8988T (cell line): ENCODE data around the gene ZNF25.
"Not testable (repeated sequence)": the region's sequence is repeated elsewhere in the genome, so short reads cannot be mapped to it uniquely, and the experiment has no call there.

ENCODE experiments used
- DNase-seq: peaks from one replicate; pipeline ENCODE4 v3.0.0; 2011

ZNF25 gene

DNA sequence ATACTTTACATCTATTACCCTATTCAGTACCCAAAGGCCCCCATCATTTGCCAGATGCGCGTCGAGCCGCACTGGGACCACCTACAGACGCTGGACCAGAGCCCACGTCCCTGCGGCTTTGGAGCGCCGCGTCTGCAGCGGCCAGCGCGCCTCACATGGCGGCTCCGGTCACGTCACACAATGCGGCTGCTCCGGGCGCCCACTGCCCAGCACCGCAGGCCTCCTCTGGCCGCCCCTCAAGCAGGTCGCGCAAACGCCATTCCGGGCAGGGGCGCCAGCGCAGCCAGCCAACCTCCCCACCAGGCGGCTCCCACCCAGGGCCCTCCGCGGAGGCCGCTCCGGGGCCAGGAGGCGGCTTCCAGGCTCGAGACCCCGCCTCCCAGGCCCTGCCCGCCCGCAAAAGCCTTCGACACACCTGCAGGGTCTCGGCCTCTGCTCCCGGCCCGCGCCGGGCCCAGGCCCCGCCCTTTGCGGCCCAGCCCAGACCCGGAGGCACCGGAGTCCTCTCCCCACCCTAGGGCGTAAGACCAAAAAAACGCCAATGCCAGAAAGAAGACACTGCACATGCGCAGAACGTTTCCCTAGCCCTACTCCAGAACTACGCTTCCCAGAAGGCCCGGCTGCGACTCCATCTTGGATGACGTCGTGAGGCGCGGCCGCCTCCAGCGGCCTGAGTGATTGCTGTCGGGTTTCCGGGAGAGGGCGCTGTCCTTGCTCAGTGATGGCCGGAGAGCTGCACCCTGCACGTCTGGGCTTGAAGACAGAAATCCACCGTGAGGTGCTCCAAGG lies at the start of gene ZNF25:
Gene ZNF25 (minus strand): TSS at position 557 of the 789 bp plus-strand sequence. CDS start 4,925 bp downstream, outside the sequence.
- peak; percentile 79 for DNase-seq

DNA sequence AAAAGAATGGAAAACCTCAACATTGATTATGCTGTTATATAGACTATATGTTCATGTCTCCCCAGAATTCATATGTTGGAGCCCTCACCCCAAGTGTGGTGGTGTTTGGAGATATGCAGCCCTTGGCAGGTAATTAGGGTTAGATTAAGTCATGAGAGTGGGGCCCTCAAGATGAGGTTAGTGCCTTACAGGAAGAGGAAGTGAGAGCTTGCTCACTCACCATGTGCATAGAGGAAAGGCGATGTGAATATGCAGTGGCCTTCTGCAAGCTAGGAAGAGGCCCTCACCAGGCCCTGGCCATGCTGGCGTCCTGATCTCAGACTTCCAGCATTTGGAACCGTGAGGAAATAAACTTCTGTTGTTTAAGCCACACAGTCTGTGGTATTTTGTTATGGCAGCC lies 48.8 kb upstream of the ZNF25 start:
- DNase-seq, result no peak

DNA sequence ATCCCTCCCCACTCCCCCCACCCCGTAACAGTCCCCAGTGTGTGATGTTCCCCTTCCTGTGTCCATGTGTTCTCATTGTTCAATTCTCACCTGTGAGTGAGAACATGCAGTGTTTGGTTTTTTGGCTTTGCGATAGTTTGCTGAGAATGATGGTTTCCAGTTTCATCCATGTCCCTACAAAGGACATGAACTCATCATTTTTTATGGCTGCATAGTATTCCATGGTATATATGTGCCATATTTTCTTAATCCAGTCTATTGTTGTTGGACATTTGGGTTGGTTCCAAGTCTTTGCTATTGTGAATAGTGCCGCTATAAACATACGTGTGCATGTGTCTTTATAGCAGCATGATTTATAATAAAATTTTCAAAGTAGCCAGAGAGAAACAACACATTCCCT lies 42.7 kb upstream of the ZNF25 start:
- DNase-seq, result not testable (repeated sequence)

DNA sequence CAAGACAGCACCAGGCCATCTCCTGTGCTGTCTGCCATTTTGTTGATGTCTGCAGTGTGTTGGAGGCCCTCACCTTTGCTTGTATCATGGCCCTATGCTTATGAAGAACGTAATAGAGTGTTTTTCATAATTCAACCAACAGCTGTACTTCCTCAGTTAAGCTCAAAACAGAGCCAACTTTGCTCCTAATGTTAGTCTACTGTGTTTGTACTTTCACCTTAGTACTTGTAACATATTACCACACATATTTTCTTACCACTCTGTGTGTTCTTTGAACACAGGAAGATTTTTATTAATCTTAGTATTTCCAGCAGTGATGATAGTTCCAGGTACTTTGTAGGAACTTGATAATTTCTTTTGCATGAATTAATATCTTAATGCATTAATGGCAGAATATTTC lies 39.9 kb upstream of the ZNF25 start:
- DNase-seq, result no peak

DNA sequence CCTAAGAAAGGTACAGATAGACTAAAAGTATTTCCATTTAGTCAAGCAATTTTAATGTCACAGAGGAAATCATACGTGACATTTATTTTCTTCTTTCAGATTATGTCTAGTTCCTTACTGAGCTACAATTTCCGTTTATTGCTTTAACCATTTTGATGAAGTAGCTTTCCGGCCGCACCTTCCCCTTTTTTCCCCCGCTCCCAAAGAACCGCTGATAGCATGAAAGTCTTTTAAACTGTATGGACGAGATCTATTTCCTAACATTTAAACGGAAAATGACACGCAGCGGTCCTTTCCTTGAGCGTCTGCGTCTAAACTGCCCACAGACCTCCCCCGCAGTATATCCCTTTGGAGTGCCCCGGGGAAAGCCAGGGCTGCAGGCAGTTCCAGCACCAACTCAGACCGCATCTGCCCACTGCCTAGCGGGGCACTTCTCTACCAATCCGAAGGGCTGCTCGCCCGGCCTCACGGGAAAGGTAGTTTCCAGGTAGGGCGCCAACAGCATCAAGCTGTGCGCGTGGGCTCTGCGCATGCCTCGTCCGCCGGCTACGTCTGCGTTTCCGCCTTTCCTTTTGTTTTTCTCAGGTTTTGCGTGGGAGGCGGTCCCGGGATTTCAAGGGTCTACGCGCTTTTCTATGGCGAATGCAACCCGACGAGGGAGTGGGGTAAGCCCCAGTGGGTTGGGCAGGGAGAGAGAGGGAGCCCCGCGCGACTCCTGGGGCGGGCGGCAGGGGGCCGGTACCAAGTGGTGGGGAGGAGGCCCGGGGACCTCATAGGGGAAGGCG lies 33.9 kb upstream of the ZNF25 start, which contains the start of gene ZNF33A:
Gene ZNF33A (plus strand): TSS at position 557 of the 785 bp plus-strand sequence. CDS start 1,667 bp downstream, outside the sequence.
- DNase-seq, result peak; percentile 59

DNA sequence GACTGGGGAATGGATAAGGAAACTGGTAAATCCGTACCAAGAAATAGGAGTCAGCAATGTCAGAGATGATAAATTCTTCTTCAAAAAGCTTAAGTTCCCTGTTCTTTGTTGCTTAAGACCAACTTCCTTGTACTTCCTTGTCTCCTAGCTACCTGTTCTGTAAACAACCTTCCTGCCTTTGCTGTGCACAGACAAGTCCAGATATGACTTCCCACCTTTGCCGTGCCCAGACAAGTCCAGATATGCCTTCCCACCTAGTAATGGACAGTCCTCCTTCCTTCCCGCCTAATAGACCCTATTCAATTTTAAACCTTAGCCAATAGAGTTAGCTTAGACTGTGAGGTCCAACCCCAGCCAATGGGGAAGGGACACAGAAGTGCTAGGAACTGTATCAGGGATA lies 31.5 kb upstream of the ZNF25 start:
- DNase-seq, result no peak

DNA sequence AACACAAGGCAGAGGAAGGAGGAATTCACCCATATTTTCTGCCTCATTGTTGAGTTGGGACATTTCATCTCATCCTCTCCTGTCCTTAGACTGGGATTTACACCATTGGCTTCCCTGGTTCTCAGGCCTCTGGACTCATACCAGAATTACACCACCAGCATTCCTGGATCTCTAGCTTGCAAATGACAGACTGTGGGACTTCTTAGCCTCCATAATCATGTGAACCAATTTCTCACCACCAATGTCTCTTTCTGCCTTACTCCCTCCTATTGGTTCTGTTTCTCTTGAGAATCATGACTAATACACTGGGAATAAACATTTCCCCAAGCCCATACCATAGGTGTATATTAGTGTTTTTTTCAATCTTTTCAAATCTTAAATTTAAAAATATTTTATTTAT lies 31.1 kb upstream of the ZNF25 start:
- no peak for DNase-seq

DNA sequence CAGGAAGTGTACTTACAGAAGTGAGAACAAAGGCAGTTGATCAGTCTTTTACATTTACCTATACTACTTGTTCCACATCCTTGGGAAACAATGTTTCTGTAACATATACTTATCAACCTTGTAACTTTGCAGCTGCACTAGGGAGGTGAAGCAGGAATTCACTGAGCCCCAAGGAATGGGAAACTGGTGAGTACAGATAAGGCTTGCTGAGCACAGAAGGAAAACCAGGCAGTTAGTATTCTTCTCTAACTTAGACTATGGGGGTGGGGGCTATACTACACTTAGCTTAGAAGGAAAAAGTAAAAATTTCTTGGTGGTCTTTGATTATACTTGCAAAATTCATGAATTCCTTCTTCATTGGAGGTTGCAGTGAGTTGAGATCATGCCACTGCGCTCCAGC lies 27.1 kb upstream of the ZNF25 start:
- no peak for DNase-seq

DNA sequence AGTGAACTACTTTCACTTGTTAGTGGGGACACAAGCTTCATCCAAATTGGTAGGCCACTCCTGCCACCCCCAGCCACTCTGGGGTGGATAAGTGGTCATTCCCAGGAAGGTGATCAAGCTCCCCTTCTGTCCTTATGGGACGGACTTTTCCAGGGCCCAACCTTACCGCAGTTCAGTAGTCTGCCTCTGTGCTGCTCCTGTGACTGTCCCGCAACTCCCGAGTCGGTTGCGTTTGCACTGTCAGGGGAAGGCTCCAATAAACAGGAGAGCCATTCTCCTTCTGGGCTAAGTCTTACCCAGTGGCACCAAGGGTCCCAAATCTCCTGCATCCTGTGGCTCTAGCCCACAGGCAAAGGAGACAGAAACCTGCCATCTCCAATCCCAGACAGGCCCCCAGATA lies 26.6 kb upstream of the ZNF25 start:
- no peak for DNase-seq

DNA sequence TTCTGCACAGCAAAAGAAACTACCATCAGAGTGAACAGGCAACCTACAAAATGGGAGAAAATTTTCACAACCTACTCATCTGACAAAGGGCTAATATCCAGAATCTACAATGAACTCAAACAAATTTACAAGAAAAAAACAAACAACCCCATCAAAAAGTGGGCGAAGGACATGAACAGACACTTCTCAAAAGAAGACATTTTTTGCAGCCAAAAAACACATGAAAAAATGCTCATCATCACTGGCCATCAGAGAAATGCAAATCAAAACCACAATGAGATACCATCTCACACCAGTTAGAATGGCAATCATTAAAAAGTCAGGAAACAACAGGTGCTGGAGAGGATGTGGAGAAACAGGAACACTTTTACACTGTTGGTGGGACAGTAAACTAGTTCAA lies 24.0 kb upstream of the ZNF25 start:
- not testable (repeated sequence) for DNase-seq

DNA sequence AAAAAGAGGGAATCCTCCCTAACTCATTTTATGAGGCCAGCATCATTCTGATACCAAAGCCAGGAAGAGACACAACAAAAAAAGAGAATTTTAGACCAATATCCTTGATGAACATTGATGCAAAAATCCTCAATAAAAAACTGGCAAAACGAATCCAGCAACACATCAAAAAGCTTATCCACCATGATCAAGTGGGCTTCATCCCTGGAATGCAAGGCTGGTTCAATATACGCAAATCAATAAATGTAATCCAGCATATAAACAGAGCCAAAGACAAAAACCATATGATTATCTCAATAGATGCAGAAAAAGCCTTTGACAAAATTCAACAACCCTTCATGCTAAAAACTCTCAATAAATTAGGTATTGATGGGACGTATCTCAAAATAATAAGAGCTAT lies 22.5 kb upstream of the ZNF25 start:
- not testable (repeated sequence) for DNase-seq

DNA sequence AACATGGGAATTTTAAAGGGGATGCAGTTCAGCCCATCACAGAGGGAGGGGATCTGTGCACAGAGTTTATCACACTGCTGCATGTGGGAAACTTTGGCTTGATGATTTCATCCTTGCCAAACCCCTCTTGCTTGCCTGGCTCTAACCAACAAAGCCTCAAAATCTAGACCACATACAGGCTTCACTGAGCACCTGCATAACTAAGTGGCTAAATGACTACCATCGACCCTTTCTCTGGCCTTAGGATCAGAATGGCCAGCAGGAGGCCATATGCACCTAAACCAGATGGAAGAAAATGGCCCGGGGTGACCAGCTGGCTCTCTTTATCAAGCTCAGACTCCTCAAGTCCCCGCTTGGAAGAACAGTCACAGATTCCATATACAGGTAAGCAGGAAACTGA lies 15.6 kb upstream of the ZNF25 start:
- no peak for DNase-seq

DNA sequence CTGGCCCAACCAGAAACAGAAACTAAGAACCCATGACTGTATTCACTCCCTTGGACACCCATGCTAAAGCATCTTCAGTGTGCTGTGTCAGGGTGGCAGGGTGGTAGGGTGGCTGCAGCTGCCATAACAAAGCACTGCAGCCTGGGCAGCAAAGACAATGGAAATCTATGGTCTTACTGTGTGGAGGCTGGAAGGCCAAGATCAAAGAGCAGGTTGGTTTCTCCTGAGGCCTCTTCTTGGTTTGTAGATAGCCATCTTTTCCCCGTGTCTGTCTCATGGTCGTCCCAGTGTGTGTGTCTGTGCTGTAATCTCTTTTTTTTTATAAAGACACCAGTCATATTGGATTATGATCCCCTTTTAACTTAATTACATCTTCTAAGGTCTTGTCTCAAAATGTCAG lies 15.2 kb upstream of the ZNF25 start:
- no peak for DNase-seq

DNA sequence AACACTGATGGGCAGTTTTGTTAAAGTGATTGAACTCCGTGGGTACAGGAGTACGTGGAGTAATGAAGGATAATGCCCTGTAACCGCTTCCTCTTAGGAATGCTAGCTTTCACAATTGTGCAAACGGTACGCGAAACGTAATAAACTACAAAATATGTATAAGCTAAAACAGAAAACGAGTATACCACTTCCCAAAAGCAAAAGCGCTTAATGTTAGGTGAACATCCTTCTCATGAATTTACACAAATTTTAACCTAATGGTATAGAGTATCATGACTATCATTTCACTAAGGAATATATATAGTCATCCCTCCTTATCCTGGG lies 395 bp upstream of the ZNF25 start:
- DNase-seq, result no peak

DNA sequence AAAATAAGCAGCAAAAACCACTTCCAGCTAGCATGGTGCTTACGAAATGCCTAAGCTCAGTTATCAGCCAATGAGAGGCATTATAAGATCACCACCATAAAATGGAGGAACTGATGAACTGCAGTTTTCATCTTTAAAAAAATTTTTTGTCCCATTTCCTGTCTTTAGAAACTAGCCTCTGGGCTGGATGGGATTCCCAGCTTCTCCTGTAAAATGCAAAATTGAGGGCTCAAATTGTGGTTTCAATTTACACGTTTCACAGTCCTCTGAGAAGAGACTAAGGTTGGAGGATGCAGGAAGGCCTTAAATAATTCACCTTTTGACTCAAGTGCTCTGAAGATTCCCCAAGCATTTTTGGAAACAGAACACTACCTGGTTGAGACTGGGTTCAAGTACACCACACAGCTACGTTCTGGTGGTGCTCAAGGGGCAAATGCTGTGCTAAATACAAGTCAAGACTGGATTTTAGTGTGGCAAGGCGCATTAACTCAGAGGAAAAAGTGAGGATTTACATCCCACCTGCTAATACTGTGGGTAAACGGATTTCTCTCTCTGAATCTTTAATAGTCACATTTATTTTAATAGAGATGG lies 951 bp downstream of the ZNF25 start:
- DNase-seq, result no peak

DNA sequence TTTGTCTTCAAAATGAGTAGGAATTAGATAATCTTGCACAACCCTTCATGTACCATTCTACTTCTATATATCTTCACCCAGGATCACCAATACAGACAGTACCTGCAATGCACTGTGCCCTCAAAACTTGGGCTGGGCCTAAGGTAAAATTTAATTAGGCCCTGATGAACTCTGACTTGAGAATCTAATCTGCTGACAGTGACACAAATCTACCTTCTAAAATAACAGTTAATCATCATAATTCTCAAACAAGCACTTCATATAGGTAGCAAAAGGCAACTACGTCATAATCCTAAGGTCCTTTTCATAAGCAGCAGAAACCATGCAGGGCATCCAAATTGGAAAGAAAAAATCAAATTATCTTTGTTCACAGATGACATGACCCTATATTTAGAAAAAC lies 4.1 kb downstream of the ZNF25 start:
- no peak for DNase-seq

DNA sequence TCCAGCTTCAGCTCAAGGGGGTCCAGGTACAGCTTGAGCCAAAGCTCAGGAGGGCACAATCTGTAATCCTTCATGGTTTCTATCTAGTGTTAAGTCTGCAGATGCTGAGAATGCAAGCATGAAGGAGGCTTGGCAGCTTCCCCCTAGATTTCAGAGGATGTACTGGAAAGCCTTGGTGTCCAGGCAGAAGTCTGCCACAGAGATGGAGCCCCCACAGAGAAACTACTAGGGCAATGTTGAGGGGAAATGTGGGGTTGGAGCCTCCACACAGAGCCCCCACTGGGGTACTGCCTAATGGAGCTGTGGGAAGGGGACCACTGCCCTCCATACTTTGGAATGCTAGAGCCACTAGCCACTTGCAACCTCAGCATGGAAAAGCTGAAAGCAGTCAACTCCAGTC lies 11.4 kb downstream of the ZNF25 start:
- DNase-seq, result no peak

DNA sequence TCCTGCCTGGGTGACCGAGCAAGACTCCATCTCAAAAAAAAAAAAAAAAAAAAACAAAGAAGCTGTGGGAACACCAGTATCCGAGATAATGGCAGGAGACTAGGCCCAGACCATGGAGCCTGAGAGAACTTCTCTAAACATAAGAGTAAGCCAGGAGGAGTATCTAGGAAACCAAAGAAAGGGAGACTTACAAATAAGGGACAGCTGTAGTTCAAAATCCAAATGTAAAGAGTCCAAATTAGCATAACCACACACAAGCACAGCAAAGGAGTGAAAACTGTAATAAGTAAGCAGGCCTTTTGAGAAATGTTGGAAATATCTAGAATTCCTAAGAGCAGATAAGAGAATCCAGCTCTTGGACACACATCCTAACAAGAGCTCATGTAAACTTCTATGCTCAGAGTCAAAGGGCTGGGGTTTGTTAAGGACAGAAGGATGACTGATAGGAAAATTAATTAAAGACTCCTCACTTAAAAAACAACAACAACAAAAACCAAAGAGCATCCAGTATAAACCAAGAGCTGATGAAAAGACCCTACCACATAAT lies 15.8 kb downstream of the ZNF25 start:
- DNase-seq, result no peak

DNA sequence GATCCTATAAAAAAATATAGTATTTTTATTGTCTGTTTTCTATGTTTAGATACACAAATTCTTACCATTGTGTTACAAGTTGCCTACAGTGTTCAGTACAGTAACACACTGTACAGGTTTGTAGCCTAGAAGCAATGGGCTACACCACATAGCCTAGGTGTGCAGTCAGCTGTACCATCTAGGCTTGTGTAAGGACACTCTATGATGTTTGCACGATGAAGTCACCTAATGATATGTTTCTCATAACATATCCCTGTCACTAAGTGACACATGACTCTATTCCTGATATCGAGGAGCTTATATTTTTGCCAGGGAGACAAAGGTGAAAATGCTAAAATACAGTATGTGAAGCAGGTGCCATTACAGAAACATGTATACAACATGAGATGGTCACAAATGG lies 18.6 kb downstream of the ZNF25 start:
- no peak for DNase-seq

DNA sequence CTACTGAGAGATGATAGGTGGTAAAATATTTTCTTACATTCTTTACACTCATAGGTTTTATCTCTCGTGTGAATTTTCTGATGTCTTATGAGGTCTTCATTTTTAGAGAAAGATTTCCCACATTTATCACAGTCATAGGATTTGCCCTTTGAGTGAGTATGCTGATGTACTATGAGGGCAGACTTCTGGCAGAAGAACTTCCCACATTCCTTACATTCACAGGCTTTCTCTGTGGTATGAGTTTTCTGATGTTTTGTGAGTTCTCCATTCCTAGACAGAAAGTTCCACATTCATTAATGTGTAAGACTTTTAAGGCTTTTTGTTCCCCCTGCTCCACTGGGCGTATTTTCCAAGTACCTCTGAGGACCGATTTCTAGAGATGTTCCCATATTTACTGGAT lies 23.5 kb downstream of the ZNF25 start:
- no peak for DNase-seq

DNA sequence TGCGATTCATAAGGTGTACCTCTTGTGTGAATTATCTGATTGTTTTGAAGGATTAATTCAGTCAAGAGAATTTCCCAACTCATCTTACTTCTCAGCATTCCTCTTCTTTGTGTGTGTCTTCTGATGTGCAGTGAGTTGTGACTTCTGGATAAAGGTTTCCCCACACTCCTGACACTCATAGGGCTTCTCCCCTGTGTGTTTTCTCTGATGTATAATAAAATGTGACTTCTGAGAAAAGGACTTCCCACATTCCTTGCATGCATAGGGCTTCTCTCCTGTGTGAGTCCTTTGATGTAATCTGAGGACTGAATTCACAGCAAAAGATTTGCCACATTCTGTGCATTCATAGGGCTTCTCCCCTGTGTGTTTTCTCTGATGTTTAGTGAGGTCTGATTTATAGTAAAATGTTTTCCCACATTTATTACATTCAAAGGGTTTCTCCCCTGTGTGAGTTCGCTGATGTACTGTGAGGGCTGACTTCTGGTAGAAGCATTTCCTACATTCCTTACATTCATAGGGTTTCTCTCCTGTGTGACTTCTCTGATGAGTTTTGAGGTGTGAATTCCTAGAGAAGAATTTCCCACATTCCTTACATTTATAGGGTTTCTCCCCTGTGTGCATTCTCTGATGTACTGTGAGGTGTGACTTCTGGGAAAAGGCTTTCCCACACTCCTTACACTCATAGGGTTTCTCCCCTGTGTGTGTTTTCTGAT lies 24.2 kb downstream of the ZNF25 start:
- DNase-seq, result no peak

DNA sequence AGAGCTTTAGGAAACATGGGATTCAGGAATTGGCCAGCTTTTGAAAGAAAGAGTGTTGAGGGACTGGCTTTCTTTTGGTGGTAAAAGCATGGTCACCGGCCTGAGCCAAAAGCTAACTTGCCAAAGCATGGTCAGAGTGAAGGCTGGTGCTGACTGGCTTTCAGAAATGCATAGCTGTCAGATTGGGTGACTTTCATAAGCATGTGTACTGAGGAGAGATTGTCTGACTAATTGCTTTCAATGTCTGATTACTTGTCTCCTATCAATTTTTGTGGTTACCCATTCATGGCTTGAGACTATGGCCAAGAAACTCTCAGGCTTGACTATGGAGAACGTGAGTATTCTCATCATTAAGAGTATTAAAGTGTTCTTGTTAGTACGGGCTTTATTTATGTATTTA lies 28.2 kb downstream of the ZNF25 start:
- DNase-seq, result no peak

DNA sequence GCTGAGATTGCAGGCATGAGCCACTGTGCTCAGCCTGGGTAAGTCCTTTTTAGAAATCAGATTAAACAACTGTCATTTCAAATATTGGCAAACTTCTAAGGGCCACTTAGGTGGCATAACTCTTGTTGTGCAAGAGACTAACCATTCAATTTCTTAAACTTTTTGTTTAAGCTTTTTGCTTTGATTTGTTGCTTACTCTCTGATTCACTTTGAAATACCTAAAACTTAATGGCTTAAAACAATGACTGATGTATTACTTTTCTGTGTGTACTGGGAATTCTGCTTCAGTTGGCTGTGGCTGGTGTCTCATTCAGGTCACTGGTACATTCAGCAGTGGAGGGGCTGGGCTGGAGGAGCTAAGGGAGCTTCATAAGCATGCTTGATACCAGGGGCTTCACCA lies 28.9 kb downstream of the ZNF25 start:
- DNase-seq, result no peak
